ENCODE data around the gene PPEF1.
"Not testable (repeated sequence)": the region's sequence is repeated elsewhere in the genome, so short reads cannot be mapped to it uniquely, and the experiment has no call there.

Gene PPEF1

DNA sequence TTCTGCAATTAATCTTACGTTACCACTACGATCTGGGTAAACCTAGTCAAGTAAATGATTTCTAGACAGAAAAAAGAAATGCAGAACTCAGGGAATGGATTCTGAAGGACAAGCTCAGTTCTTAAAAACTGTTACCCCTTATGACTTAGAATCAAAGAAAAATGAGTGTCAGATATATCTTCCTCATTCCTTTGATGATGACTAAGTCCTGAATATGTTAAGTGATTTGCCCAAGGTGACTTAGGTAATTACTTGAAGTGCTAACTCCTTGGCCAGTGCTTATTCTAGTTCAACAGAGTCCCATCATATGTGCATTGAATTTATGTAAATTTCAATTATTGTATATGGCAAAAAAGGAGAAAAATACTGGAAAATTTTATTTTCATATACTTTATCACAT lies 92.5 kb downstream of the PPEF1 start:
- DNase-seq = no peak

GRCh38 chrX:18809641-18810040 lies 102.2 kb downstream of the PPEF1 start:
- no peak for DNase-seq

GRCh38 chrX:18810416-18810815 lies 103.0 kb downstream of the PPEF1 start:
- DNase-seq = no peak

DNA sequence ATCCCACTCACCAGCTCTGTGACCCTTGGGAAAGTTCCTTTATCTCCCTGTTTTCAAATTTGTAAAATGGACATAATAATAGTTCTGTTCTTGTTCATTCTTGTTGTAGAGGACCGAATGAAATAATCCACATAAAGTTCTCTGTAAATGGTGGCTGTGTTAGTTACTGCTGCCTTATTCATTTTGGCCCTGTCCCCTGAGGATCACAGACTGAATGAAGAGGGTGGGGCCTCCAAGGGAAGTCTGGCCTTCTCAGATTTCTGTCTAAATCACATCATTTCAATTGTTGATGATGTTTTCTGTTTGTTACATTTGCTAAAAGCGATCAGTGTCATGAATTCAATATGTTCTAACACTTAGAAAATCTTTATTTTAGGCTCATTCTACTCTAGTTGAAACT lies 117.9 kb downstream of the PPEF1 start:
- DNase-seq = no peak

DNA sequence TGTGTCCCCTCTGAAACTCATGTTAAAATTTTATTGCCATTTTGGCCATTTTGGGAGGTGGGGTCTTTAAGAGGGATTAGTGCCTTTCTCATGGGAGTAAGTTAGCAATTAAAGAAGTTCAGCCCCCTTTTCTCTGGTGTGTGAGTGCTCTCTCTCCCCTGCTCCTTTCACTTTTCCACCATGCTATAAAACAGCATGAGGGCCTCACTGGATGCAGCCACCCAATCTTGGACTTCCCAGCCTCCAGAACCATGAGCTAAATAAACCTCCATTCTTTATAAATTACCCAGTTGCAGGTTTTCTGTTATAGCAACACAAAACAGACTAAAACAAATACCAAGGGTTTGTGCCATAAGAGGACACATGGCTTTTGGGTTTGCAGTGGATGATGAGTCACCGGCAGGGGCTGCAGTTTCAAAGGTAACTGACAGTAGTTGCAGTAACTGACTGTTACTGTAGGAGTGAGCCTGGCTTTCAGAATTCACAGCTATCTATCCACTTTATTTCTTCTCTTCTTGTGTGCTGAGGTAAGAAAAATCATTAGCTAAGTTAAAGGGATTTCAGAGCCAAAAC lies 121.5 kb downstream of the PPEF1 start:
- no peak for DNase-seq

- peak in 7 of 14 donors; percentile 0 to 15 (median 5) for DNase-seq
Observed at GRCh38 chrX:18833071-18833731, 125.8 kb downstream of the PPEF1 start.

DNA sequence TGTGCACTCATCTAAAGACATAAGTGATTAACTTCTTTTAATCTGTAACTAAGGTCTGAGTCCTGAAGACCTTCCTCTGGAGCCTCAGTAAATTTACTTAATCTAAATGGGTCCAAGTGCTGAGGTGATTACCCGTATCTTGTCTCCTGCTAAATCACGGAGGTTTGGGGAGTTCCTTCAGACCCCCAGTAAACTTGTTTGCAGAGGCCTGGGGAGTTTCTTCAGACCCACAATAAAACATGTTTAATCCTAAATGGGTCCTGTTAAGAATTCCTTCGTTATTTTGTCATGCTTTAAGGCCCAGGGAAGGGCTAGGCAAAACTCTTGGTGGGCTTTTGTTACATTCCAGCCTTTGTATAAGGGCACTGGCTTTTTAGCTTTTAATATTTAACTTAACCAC lies 140.5 kb downstream of the PPEF1 start:
- DNase-seq = not testable (repeated sequence)

DNA sequence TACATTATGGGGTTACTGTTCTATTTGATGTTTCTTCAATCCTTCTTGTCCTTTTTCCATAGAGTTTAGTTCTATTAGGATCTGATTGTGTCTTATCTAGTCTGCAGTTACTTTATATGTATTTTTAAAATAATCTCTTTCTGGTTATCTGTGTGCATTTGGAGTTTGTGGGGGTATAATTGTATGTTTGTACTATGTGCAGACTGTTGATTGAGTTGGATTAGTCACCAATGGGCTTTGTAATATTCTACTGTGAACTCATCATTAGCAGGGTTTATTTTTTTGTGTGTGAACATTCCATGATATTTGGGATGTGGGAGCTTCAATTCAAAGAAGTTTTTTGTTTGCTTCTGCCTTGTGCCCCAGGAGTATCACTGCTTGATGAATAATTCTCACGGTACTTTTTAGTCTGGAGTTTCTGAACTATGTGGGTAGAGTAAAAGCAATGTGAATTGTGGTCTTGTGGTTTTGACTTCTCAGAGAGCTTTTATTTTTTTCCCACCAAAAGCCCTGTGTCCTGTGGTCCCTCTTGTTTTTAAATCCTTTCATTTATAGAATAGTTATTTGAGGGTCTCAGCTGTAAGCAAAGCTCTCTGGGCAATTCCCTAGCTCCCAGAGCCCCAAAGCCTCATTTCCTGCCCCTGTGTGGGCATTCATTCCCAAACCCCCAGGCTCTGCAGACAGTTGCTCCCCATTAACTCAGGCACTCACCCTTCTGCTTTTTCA lies 148.6 kb downstream of the PPEF1 start:
- DNase-seq = no peak

GRCh38 chrX:18856645-18856997 lies 149.2 kb downstream of the PPEF1 start:
- DNase-seq = no peak

DNA sequence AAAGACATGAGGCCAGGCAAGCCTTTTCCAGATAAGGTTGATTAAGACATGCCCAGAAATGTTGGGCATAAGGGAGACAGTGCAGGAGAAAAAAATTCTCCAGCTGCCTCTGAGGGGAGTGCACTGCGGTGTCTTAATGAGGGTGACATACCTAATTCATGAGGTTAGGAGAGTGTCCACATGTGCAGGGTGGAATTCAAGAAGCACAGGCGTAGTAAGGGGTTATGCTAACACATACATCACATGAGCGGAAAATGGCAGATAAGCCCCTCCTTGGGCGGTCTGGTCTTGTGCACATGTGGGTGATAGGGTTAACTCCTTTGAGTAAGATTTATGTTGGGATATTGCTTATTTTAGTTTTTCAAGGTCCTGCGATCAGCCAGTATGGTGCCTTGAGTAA lies 154.1 kb downstream of the PPEF1 start:
- DNase-seq = no peak

- no peak for DNase-seq
Observed at GRCh38 chrX:18864390-18864920, 157.0 kb downstream of the PPEF1 start.

GRCh38 chrX:18871161-18871890 lies 163.9 kb downstream of the PPEF1 start:
- DNase-seq = no peak

DNA sequence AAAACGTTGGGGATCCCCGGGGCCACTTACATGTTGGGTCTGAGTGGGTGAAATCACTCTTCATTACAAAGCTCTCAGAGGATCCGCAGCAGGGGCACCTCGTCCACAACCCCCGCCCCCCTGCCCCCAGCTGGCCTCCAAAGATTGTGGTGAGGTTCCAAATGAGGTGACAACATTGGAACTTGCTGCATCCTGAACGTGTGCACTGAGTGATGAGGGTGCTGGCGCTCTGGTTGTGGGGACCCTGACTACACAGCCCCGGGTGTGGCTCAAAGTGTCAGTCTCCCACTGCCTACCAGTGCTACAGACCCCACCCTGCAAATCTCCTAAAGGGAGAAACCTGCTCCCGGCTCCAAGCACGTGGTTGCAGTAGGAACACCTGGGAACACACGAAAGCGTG lies 164.5 kb downstream of the PPEF1 start:
- no peak for DNase-seq

- DNase-seq = no peak
Observed at GRCh38 chrX:18872621-18873020, 165.2 kb downstream of the PPEF1 start.

- peak in 1 of 14 donors; percentile 15 for DNase-seq
Observed at GRCh38 chrX:18873189-18873791, 165.8 kb downstream of the PPEF1 start.

GRCh38 chrX:18873836-18874235 lies 166.4 kb downstream of the PPEF1 start:
- no peak for DNase-seq

- DNase-seq = no peak
Observed at GRCh38 chrX:18874560-18875255, 167.3 kb downstream of the PPEF1 start.

GRCh38 chrX:18875256-18875878 lies 167.9 kb downstream of the PPEF1 start:
- DNase-seq = peak in 1 of 14 donors; percentile 67

DNA sequence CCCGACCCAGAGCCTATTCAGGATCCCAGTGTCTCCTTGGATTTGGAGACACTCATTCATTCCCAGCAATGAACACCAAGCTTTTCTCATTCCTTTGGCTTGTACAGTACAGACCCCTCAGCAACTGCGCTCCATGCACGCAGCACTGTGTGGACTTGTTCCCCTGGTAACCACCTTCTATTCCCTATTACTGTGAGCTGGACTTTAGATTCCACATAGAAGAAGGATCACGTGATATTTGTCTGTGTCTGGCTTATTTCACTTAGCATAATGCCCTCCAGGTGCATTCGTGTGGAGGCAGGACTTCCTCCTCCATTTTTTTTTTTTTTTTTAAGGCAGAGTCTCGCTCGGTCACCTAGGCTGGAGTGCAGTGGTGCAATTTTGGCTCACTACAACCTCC lies 170.0 kb downstream of the PPEF1 start:
- DNase-seq = no peak

Measured in C1 segment of cervical spinal cord (tissue), 14 donors.